ENCODE measurements around the gene ROR1.

The ROR1 gene

GRCh38 chr1:63740432-63740831, 33.4 kb upstream of the ROR1 start:
- ATAC-seq (ENCODE audit: low read depth), result no peak
- H3K9me3 ChIP-seq (ENCODE audit: severe bottlenecking), result no peaks in the 10 kb centered on the region
- H3K4me3 ChIP-seq (ENCODE audit: severe bottlenecking), result no peak overlapping the region
- no peaks in the 10 kb centered on the region for H3K36me3 ChIP-seq (ENCODE audit: low read depth)
- no peaks in the 10 kb centered on the region for H3K4me1 ChIP-seq (ENCODE audit: insufficient read depth, poor library complexity, severe bottlenecking)
- no peak overlapping the region for H3K27ac ChIP-seq (ENCODE audit: poor library complexity, severe bottlenecking)
- no peaks in the 10 kb centered on the region for H3K27me3 ChIP-seq (ENCODE audit: insufficient read depth, poor library complexity, severe bottlenecking)
- TF ChIP-seq CTCF (IDR thresholded peaks at IDR 0.05; ENCODE audit: poor library complexity, severe bottlenecking), result no peak
- DNase-seq (ENCODE audit: low spot score), result no peak

GRCh38 chr1:63742526-63742925, 31.3 kb upstream of the ROR1 start:
- Histone ChIP-seq H3K36me3 (ENCODE audit: low read depth) (no peaks in the 10 kb centered on the region), H3K27ac (ENCODE audit: poor library complexity, severe bottlenecking) (no peak overlapping the region), H3K9me3 (ENCODE audit: severe bottlenecking) (no peaks in the 10 kb centered on the region), H3K4me1 (ENCODE audit: insufficient read depth, poor library complexity, severe bottlenecking) (peaks cover 6% of the 10 kb centered on the region), H3K27me3 (ENCODE audit: insufficient read depth, poor library complexity, severe bottlenecking) (no peaks in the 10 kb centered on the region), H3K4me3 (ENCODE audit: severe bottlenecking) (no peak overlapping the region)
- TF ChIP-seq CTCF (IDR thresholded peaks at IDR 0.05; ENCODE audit: poor library complexity, severe bottlenecking), result no peak
- ATAC-seq (ENCODE audit: low read depth) (no peak), DNase-seq (ENCODE audit: low spot score) (no peak)

GRCh38 chr1:63743781-63744180, 30.0 kb upstream of the ROR1 start:
- DNase-seq (ENCODE audit: low spot score), result no peak
- Histone ChIP-seq H3K4me3 (ENCODE audit: severe bottlenecking) (no peak overlapping the region), H3K36me3 (ENCODE audit: low read depth) (no peaks in the 10 kb centered on the region), H3K9me3 (ENCODE audit: severe bottlenecking) (no peaks in the 10 kb centered on the region), H3K27me3 (ENCODE audit: insufficient read depth, poor library complexity, severe bottlenecking) (no peaks in the 10 kb centered on the region), H3K4me1 (ENCODE audit: insufficient read depth, poor library complexity, severe bottlenecking) (peaks cover 6% of the 10 kb centered on the region), H3K27ac (ENCODE audit: poor library complexity, severe bottlenecking) (no peak overlapping the region)
- no peak for ATAC-seq (ENCODE audit: low read depth)
- no peak for TF ChIP-seq CTCF (IDR thresholded peaks at IDR 0.05; ENCODE audit: poor library complexity, severe bottlenecking)

GRCh38 chr1:63746129-63746864, 27.5 kb upstream of the ROR1 start:
- Histone ChIP-seq H3K36me3 (ENCODE audit: low read depth) (no peaks in the 10 kb centered on the region), H3K27me3 (ENCODE audit: insufficient read depth, poor library complexity, severe bottlenecking) (no peaks in the 10 kb centered on the region), H3K4me1 (ENCODE audit: insufficient read depth, poor library complexity, severe bottlenecking) (peaks cover 6% of the 10 kb centered on the region), H3K9me3 (ENCODE audit: severe bottlenecking) (no peaks in the 10 kb centered on the region), H3K4me3 (ENCODE audit: severe bottlenecking) (no peak overlapping the region), H3K27ac (ENCODE audit: poor library complexity, severe bottlenecking) (peak overlapping the region; percentile 37)
- no peak for TF ChIP-seq CTCF (IDR thresholded peaks at IDR 0.05; ENCODE audit: poor library complexity, severe bottlenecking)
- no peak for DNase-seq (ENCODE audit: low spot score)
- peak; percentile 93 for ATAC-seq (ENCODE audit: low read depth)

- H3K4me1 ChIP-seq (ENCODE audit: insufficient read depth, poor library complexity, severe bottlenecking), result peaks cover 6% of the 10 kb centered on the region
- ATAC-seq (ENCODE audit: low read depth) (no peak), DNase-seq (ENCODE audit: low spot score) (no peak)
- H3K36me3 ChIP-seq (ENCODE audit: low read depth), result no peaks in the 10 kb centered on the region
- no peak for TF ChIP-seq CTCF (IDR thresholded peaks at IDR 0.05; ENCODE audit: poor library complexity, severe bottlenecking)
- no peak overlapping the region for H3K27ac ChIP-seq (ENCODE audit: poor library complexity, severe bottlenecking)
- H3K4me3 ChIP-seq (ENCODE audit: severe bottlenecking), result no peak overlapping the region
- no peaks in the 10 kb centered on the region for H3K9me3 ChIP-seq (ENCODE audit: severe bottlenecking)
- no peaks in the 10 kb centered on the region for H3K27me3 ChIP-seq (ENCODE audit: insufficient read depth, poor library complexity, severe bottlenecking)
Observed at GRCh38 chr1:63747445-63747844, 26.4 kb upstream of the ROR1 start.

Measured in RWPE2 (cell line).